IMR-90 (cell line): ENCODE data around the gene FBRSL1.
"Not testable (repeated sequence)": the region's sequence is repeated elsewhere in the genome, so short reads cannot be mapped to it uniquely, and the experiment has no call there.

Experiments used
- BHLHE40 ChIP-seq: fragments of 150-350 bp; IDR thresholded peaks from 2 replicates; pipeline ENCODE4 v1.6.1; 2016; ENCODE audit warnings: mild to moderate bottlenecking, low read depth, low read length
- CTCF ChIP-seq: conservative IDR thresholded peaks from 2 replicates; pipeline ENCODE4 v1.5.1; 2012; ENCODE audit warnings: mild to moderate bottlenecking, low read depth, low read length, improper control_type of control experiment
- MAZ ChIP-seq: IDR thresholded peaks from 2 replicates; pipeline ENCODE4 v1.6.1; 2012; ENCODE audit warnings: low read depth, mild to moderate bottlenecking, low read length, improper control_type of control experiment, moderate library complexity, borderline replicate concordance
- POLR2A ChIP-seq: IDR thresholded peaks from 2 replicates; pipeline ENCODE4 v1.6.1; 2012; ENCODE audit warnings: mild to moderate bottlenecking, low read depth, low read length
- RCOR1 ChIP-seq: IDR thresholded peaks from 2 replicates; pipeline ENCODE4 v1.6.1; 2012; ENCODE audit warnings: mild to moderate bottlenecking, low read length, improper control_type of control experiment; ENCODE audit not compliant: insufficient replicate concordance

GRCh38 chr12:132532711-132533583 is 43.0 kb downstream of the FBRSL1 start:
- not testable (repeated sequence) for TF ChIP-seq POLR2A, CTCF, BHLHE40, RCOR1, MAZ
